GM12878 (cell line): ENCODE measurements around the gene SLC22A23. TPM values are rescaled to one million over a fixed set of nuclear protein-coding genes. Genes with fewer than 3 reads are reported as not detected.

Experiments
- ATAC-seq: fragments of 200-7000 bp; cut with Tn5 transposase; 3 replicates; pipeline ENCODE4 v1.9.1; 2020; ENCODE audit warnings: mild to moderate bottlenecking, moderate library complexity
- BruUV-seq: library from RNA; stranded (reverse); fragments of 400-500 nt; replicated peaks from 2 replicates; lab custom pipeline; 2021; lab: Mats Ljungman, UMichigan
- CTCF ChIA-PET: fragments of 300-600 bp; sonication (Branson Sonifier 250); formaldehyde crosslinking; extraction: SDS; loops from one replicate; lab custom pipeline; 2021; ENCODE audit warnings: inconsistent platforms; lab: Yijun Ruan, JAX
- POLR2A ChIA-PET: fragments of 350-600 bp; formaldehyde crosslinking; extraction: SDS; loops from one replicate; lab custom pipeline; 2021; ENCODE audit warnings: inconsistent platforms; lab: Charles Lee
- RAD21 ChIA-PET: fragments of 300-600 bp; sonication (Branson Sonifier 250); formaldehyde crosslinking; loops from one replicate; lab custom pipeline; 2023; ENCODE audit warnings: antibody characterized with exemption; ENCODE audit not compliant: unreplicated experiment; lab: Charles Lee
- SMC1A ChIA-PET: fragments of 300-600 bp; sonication (Branson Sonifier 250); formaldehyde crosslinking; loops from one replicate; lab custom pipeline; 2023; ENCODE audit not compliant: unreplicated experiment, uncharacterized antibody; lab: Charles Lee
- DNase-seq: peaks from one replicate; pipeline ENCODE4 v3.0.0-alpha.2; 2011; ENCODE audit warnings: low read depth, low spot score
- FAIRE-seq: peaks from 3 replicates; lab custom pipeline; 2011; peaks lifted over from hg19 to GRCh38; lab: Jason Lieb, UNC
- H2AFZ ChIP-seq: 2 replicates; pipeline ENCODE4 v1.6.0; 2011; ENCODE audit warnings: low read depth, low read length, control low read depth; ENCODE audit not compliant: control insufficient read depth
- H3K27ac ChIP-seq: 2 replicates; pipeline ENCODE4 v1.5.1; 2011; ENCODE audit warnings: control low read depth; ENCODE audit not compliant: control insufficient read depth, insufficient read depth
- H3K27me3 ChIP-seq, 2 experiments: replicated peaks in 1 of 2; 2 replicates each; pipeline versions ENCODE4 v1.6.0 to v1.6.1; 2011; ENCODE audit warnings: low read length in 1 of 2; ENCODE audit not compliant: control insufficient read depth in 2 of 2, insufficient read depth in 2 of 2
- H3K36me3 ChIP-seq, 2 experiments: 2 replicates each; pipeline ENCODE4 v1.5.1; 2011; ENCODE audit warnings: low read length in 1 of 2; ENCODE audit not compliant: control insufficient read depth in 2 of 2, insufficient read depth in 2 of 2
- H3K4me1 ChIP-seq: 2 replicates; pipeline ENCODE4 v1.6.1; 2011; ENCODE audit warnings: mild to moderate bottlenecking, low read length, moderate library complexity, mixed read lengths; ENCODE audit not compliant: control insufficient read depth, insufficient read depth
- H3K4me2 ChIP-seq: 2 replicates; pipeline ENCODE4 v1.6.0; 2011; ENCODE audit warnings: control low read depth; ENCODE audit not compliant: control insufficient read depth, insufficient read depth
- H3K4me3 ChIP-seq: fragments of 200-600 bp; sonication (generic); 2 replicates; pipeline ENCODE4 v1.5.1; 2016
- H3K79me2 ChIP-seq: 2 replicates; pipeline ENCODE4 v1.6.0; 2011; ENCODE audit warnings: low read length; ENCODE audit not compliant: control insufficient read depth, insufficient read depth
- H3K9ac ChIP-seq: 2 replicates; pipeline ENCODE4 v1.8.0; 2011; ENCODE audit warnings: low read length, control low read depth, mixed read lengths; ENCODE audit not compliant: control insufficient read depth, insufficient read depth
- H3K9me3 ChIP-seq: replicated peaks from 3 replicates; pipeline ENCODE4 v1.5.1; 2011; ENCODE audit warnings: mild to moderate bottlenecking, low read length; ENCODE audit not compliant: control insufficient read depth, insufficient read depth
- H4K20me1 ChIP-seq: 2 replicates; pipeline ENCODE4 v1.6.0; 2011; ENCODE audit not compliant: control insufficient read depth, insufficient read depth
- ATF3 ChIP-seq: IDR thresholded peaks from 2 replicates; pipeline ENCODE4 v1.6.1; 2011; ENCODE audit warnings: low read depth, mild to moderate bottlenecking, low read length, moderate library complexity, borderline replicate concordance; ENCODE audit errors: extremely low read depth
- BCLAF1 ChIP-seq: fragments of 450-650 bp; IDR thresholded peaks from 2 replicates; pipeline ENCODE4 v1.6.1; 2017; ENCODE audit warnings: antibody characterized with exemption, mild to moderate bottlenecking, moderate library complexity
- BRCA1 ChIP-seq: IDR thresholded peaks from 2 replicates; pipeline ENCODE4 v1.6.1; 2011; ENCODE audit warnings: low read depth, low read length, improper control_type of control experiment
- CBFB ChIP-seq: IDR thresholded peaks from 2 replicates; pipeline ENCODE4 v1.6.1; 2016; ENCODE audit warnings: antibody characterized with exemption, low read depth
- CEBPB ChIP-seq, 2 experiments: fragments of 150-350 bp in 1 of 2; IDR thresholded peaks; 2 replicates each; pipeline ENCODE4 v1.6.1; 2012 to 2014; ENCODE audit warnings: low read depth in 2 of 2, low read length in 2 of 2, borderline replicate concordance in 1 of 2, inconsistent platforms in 1 of 2
- CREB1 ChIP-seq: IDR thresholded peaks from 2 replicates; pipeline ENCODE4 v1.6.1; 2012; ENCODE audit warnings: low read depth, mild to moderate bottlenecking, inconsistent platforms
- ESRRA ChIP-seq: IDR thresholded peaks from 2 replicates; pipeline ENCODE4 v1.6.1; 2012; ENCODE audit warnings: mild to moderate bottlenecking, low read length, improper control_type of control experiment
- FOXK2 ChIP-seq: fragments of 450-650 bp; IDR thresholded peaks from 2 replicates; pipeline ENCODE4 v1.6.1; 2017; ENCODE audit warnings: mild to moderate bottlenecking, moderate library complexity
- HDGF ChIP-seq: fragments of 450-650 bp; IDR thresholded peaks from 2 replicates; pipeline ENCODE4 v1.6.1; 2016; ENCODE audit warnings: antibody characterized with exemption
- NFXL1 ChIP-seq: fragments of 450-650 bp; IDR thresholded peaks from 2 replicates; pipeline ENCODE4 v1.6.1; 2017; ENCODE audit warnings: antibody characterized with exemption, mild to moderate bottlenecking, borderline replicate concordance
- NRF1 ChIP-seq: conservative IDR thresholded peaks from 2 replicates; pipeline ENCODE4 v1.6.1; 2011; ENCODE audit warnings: mild to moderate bottlenecking, low read depth, low read length, improper control_type of control experiment
- POLR2AphosphoS2 ChIP-seq: IDR thresholded peaks from 2 replicates; pipeline ENCODE4 v1.6.1; 2011; ENCODE audit warnings: low read depth, mild to moderate bottlenecking, low read length, improper control_type of control experiment, moderate library complexity
- RB1 ChIP-seq: fragments of 450-650 bp; formaldehyde crosslinking; IDR thresholded peaks from 2 replicates; pipeline ENCODE4 v1.6.1; 2017; ENCODE audit warnings: mild to moderate bottlenecking, borderline replicate concordance
- RFX5 ChIP-seq: IDR thresholded peaks from 2 replicates; pipeline ENCODE4 v1.6.1; 2011; ENCODE audit warnings: low read depth, low read length, improper control_type of control experiment
- SMAD1 ChIP-seq: fragments of 450-650 bp; IDR thresholded peaks from 2 replicates; pipeline ENCODE4 v1.6.1; 2018; ENCODE audit warnings: mild to moderate bottlenecking, low read depth; ENCODE audit not compliant: partially characterized antibody
- ZBED1 ChIP-seq: IDR thresholded peaks from 2 replicates; pipeline ENCODE4 v1.6.1; 2016; ENCODE audit warnings: borderline replicate concordance
- ZNF687 ChIP-seq: fragments of 450-650 bp; IDR thresholded peaks from 2 replicates; pipeline ENCODE4 v1.6.1; 2017; ENCODE audit warnings: mild to moderate bottlenecking, moderate library complexity
- WGBS: methylation state at CpG from one replicate; pipeline ENCODE4 v1.1.6; 2016; ENCODE audit warnings: low lambda C conversion rate; ENCODE audit not compliant: insufficient replicate concordance, insufficient coverage; ENCODE audit errors: missing lambda C conversion rate; 5-methylcytosine and 5-hydroxymethylcytosine counted together
- in situ Hi-C: fragments of 300-500 bp; cut with MboI; formaldehyde crosslinking; loops from 9 replicates; pipeline ENCODE4 v1.14.3; 2018; ENCODE audit warnings: mixed read lengths
- intact Hi-C: fragments of 100-400 bp; cut with micrococcal nuclease; formaldehyde crosslinking; loops from one replicate; pipeline ENCODE4 v1.14.2; 2022; ENCODE audit not compliant: unreplicated experiment
- polyA plus RNA-seq, 11 experiments: library from polyadenylated mRNA; depleted of rRNA in 4 of 11; unstranded in 6 of 11; stranded (reverse) in 5 of 11; fragments of >200 nt; fragmentation: Nextera tagmentation in 4 of 11; fragmentation: Illumina TruSeq in 1 of 11; extraction: Ambion mirVana in 4 of 11; extraction: Trizol in 1 of 11; gene quantifications; 1 replicate in 1 of 11; 2 replicates in 10 of 11; pipeline versions ENCODE4 v1.2.1 to v1.2.3, GENCODE V29; 2011 to 2016; ENCODE audit warnings: inconsistent platforms in 2 of 11, missing spikeins in 2 of 11, low read depth in 1 of 11
- total RNA-seq, 4 experiments: library from RNA; depleted of rRNA in 3 of 4; stranded (reverse); fragments of >200 nt in 3 of 4; fragmentation: Illumina TruSeq in 1 of 4; extraction: Trizol in 1 of 4; gene quantifications; 2 replicates each; pipeline versions ENCODE4 v1.2.1 to v1.2.3, GENCODE V29; 2013 to 2021

The SLC22A23 gene
- total and polyA plus RNA-seq, 10 of the 15 experiments (the other 5 are each of a cell fraction or from before 2014, with no cell fraction given): 0.20 to 2.4 (median 0.74) TPM

GRCh38 chr6:3402310-3403237 is 54.3 kb downstream of the SLC22A23 start:
- Histone ChIP-seq H3K9me3 (no peaks in the 10 kb centered on the region), H2AFZ (no peak overlapping the region), H3K4me3 (no peak overlapping the region), H3K79me2 (no peaks in the 10 kb centered on the region), H3K4me2 (no peak overlapping the region), H3K9ac (no peak overlapping the region), H3K27ac (no peak overlapping the region), H3K27me3 (no peaks in the 10 kb centered on the region), H3K4me1 (no peaks in the 10 kb centered on the region), H3K36me3 (no peaks in the 10 kb centered on the region), H4K20me1 (no peaks in the 10 kb centered on the region)
- CTCF ChIA-PET: interaction anchor here (0.6 to 1.4 kb wide), 8 partner anchors 8 to 652 kb away, joined by 3 to 4 read pairs (median 3); no protein-coding TSS in a partner anchor
- no peak for DNase-seq
- intact Hi-C loops: no loop called here
- in situ Hi-C loops: no loop called here
- WGBS: 48% methylated on average over 6 of the region's 6 CpGs
- no TSS peak for BruUV-seq
- POLR2A ChIA-PET: no interaction called here
- FAIRE-seq: no peak
- RAD21 ChIA-PET: interaction anchor here (1.5 kb wide), 1 partner anchor 19 kb away, joined by 4 read pairs; no protein-coding TSS in a partner anchor
- SMC1A ChIA-PET: no interaction called here
- ATAC-seq: no peak
- TF ChIP-seq CREB1 (no peak), CEBPB (IDR thresholded peaks at IDR 0.05; ENCODE audit: borderline replicate concordance in 1 of 2, low read depth in 2 of 2, low read length in 2 of 2) (no peak), CBFB (no peak), ATF3 (no peak), BCLAF1 (no peak), FOXK2 (no peak), ZNF687 (no peak), RFX5 (no peak), ZBED1 (no peak), NRF1 (no peak), NFXL1 (no peak), ESRRA (no peak), SMAD1 (no peak), BRCA1 (no peak), POLR2AphosphoS2 (no peak), HDGF (no peak), RB1 (no peak)
